Esophagus (tissue), 2 donors: ENCODE measurements around the gene PPY. TPM values are rescaled to one million over a fixed set of nuclear protein-coding genes. Genes with fewer than 3 reads are reported as not detected.
"Not testable (repeated sequence)": the region's sequence is repeated elsewhere in the genome, so short reads cannot be mapped to it uniquely, and the experiment has no call there.

Source experiments
- H3K27ac ChIP-seq, 2 donors: one replicate each; pipeline ENCODE4 v1.5.1; 2013; ENCODE audit warnings: low read depth in 2 of 2, mild to moderate bottlenecking in 2 of 2, inconsistent platforms in 1 of 2, low read length in 1 of 2, moderate library complexity in 1 of 2
- H3K27me3 ChIP-seq, 2 donors: one replicate each; pipeline ENCODE4 v1.6.1; 2013; ENCODE audit warnings: low read length in 2 of 2, control low read depth in 1 of 2, mild to moderate bottlenecking in 1 of 2; ENCODE audit not compliant: insufficient read depth in 2 of 2, control insufficient read depth in 1 of 2
- H3K36me3 ChIP-seq, 2 donors: one replicate each; pipeline ENCODE4 v1.6.1; 2013; ENCODE audit warnings: low read length in 1 of 2; ENCODE audit not compliant: control insufficient read depth in 2 of 2, insufficient read depth in 2 of 2
- H3K4me1 ChIP-seq, 2 donors: one replicate each; pipeline ENCODE4 v1.6.1; 2013; ENCODE audit warnings: low read length in 1 of 2; ENCODE audit not compliant: control insufficient read depth in 2 of 2, insufficient read depth in 2 of 2
- H3K4me3 ChIP-seq, 2 donors: one replicate each; pipeline ENCODE4 v1.5.1; 2013; ENCODE audit warnings: low read length in 2 of 2, mild to moderate bottlenecking in 2 of 2, low read depth in 1 of 2, moderate library complexity in 1 of 2
- H3K9me3 ChIP-seq, 2 donors: one replicate each; pipeline ENCODE4 v1.6.1; 2013; ENCODE audit warnings: mild to moderate bottlenecking in 2 of 2, low read depth in 1 of 2, low read length in 1 of 2, moderate library complexity in 1 of 2; ENCODE audit not compliant: control insufficient read depth in 2 of 2, insufficient read depth in 1 of 2
- WGBS, 2 donors: extraction: QIAGEN DNeasy Blood & Tissue Kit; methylation state at CpG; one replicate each; pipeline ENCODE4 v1.1.7; 2013; 5-methylcytosine and 5-hydroxymethylcytosine counted together
- polyA plus RNA-seq, 2 donors: library from polyadenylated mRNA; stranded (reverse); fragments of 200-250 nt; gene quantifications; one replicate each; pipeline ENCODE4 v1.2.3, GENCODE V29; 2013
- donor health status: healthy with polysubstance abuse.
- donor health status: Bipolar disorder and iron deficiency.

Gene PPY
- polyA plus RNA-seq, 2 donors, result not detected

DNA sequence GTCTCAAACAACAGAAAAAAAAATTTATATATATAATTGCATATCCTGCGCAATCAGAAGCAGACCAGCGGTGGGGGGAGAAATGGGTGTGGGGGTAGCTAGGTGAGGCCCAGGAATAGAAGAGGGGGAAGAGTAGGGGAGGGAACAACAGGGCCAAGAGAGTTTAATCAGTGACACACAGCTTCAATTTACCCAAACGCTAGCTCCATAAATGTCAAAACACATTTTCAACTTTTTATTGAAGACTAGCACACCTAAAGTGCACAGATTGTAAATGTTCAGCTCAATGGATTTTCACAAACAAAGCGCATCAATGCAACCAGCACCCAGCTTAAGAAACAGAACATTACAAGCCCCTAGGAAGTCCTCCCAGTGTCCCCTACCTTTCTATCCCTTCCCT lies 37.4 kb upstream of the PPY start:
- Histone ChIP-seq H3K4me1 (peaks cover 5 to 7% of the 10 kb centered on the region in 2 donors), H3K27ac (no peak overlapping the region), H3K4me3 (no peak overlapping the region), H3K27me3 (peaks cover 0 to 5% of the 10 kb centered on the region in 2 donors), H3K36me3 (no peaks in the 10 kb centered on the region), H3K9me3 (no peaks in the 10 kb centered on the region)
- 88% methylated on average over 4 of the region's 4 CpGs for WGBS, 2 donors

DNA sequence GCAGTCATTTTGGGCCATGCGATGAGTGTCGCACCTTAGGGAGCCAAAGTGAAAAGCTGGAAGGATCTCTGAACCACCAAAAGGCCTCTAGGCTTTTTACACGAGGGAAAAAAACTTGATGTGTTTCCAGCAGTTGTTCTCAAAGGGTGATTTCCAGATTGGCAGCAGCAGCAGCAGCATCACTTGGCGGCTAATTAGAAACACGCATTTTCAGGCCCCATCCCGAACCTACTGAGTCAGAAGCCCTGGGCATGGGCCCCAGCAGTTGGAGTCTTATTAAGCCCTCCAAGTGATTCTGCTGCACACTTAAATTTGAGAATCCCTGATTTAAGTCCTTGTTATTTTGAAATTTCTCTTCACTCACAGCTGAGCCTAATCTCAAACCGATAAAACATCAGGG lies 36.7 kb upstream of the PPY start:
- no peaks in the 10 kb centered on the region for H3K9me3 ChIP-seq
- H3K27ac ChIP-seq, result no peak overlapping the region
- WGBS, 2 donors, result 54 to 68% methylated on average over 7 of the region's 7 CpGs
- H3K4me1 ChIP-seq, result peaks cover 5 to 7% of the 10 kb centered on the region in 2 donors
- peaks cover 0 to 5% of the 10 kb centered on the region in 2 donors for H3K27me3 ChIP-seq
- H3K4me3 ChIP-seq, result no peak overlapping the region
- no peaks in the 10 kb centered on the region for H3K36me3 ChIP-seq

DNA sequence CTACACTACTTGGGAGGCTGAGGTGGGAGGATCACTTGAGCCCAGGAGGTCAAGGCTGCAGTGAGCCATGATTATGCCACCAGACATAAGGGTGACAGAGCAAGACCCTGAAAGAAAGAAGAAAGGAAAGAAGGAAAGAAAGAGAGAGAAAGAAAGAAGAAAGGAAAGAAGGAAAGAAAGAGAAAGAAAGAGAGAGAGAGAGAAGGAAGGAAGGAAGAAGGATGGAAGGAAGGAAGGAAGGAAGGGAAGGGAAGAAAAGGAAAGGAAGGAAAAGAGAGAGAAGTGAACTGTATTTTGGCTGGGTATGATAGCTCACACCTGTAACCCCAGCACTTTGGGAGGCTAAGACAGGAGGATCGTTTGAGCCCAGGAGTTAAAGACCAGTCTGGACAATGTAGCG lies 35.8 kb upstream of the PPY start:
- peaks cover 0 to 1% of the 10 kb centered on the region in 2 donors for H3K27me3 ChIP-seq

DNA sequence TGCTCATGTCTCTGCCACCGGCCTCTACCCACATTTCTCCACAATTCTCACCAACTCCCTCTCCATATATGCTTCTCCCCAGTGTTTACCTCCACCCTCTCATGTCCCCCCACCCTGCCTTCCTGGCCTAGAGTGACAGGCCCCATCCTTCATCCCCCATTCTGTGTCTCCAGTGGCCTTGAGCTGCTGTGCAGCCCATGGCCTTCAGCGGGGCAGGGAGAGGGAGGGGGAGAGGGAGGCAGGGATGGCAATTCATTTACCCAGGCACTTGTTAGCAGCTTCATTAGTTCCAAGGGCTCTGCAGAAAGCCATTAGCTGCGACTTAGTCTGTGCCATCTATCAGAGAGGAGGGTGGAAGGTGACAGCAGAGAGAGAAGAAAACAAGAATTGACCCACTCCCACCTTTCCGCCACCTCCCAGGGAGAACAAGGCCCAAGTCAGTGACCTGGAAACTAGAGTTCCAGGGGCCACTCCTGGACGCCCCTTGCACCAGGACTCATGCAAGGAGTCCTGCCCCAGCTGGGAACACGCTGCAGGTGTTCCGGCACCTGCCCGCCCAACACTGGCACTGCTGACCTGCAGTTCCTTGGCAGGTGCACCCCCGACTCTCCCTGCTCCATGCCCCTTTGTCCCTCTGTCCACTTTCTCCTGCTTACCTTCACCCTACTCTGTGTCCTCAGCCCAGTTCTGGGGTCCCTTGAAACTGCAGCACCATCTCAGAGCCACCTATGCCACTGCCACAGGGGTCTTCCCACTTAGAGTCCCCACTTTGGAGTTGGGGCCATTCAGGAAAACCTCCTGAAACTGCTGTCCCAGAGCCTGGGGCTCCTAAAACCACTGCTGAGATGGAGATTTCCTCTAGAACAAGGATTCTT lies 34.9 kb upstream of the PPY start:
- H3K27me3 ChIP-seq, result peaks cover 0 to 2% of the 10 kb centered on the region in 2 donors
- no peak overlapping the region for H3K27ac ChIP-seq
- no peak overlapping the region for H3K4me3 ChIP-seq
- no peaks in the 10 kb centered on the region for H3K36me3 ChIP-seq
- WGBS, 2 donors, result 75 to 76% methylated on average over 9 of the region's 9 CpGs
- H3K4me1 ChIP-seq, result no peaks in the 10 kb centered on the region
- no peaks in the 10 kb centered on the region for H3K9me3 ChIP-seq

More for the DNA sequence above, 35.8 kb upstream of the PPY start:
- Histone ChIP-seq H3K36me3 (no peaks in the 10 kb centered on the region), H3K4me1 (no peaks in the 10 kb centered on the region), H3K4me3 (no peak overlapping the region), H3K27ac (no peak overlapping the region), H3K9me3 (no peaks in the 10 kb centered on the region)
- 76 to 80% methylated on average over 2 of the region's 2 CpGs for WGBS, 2 donors

DNA sequence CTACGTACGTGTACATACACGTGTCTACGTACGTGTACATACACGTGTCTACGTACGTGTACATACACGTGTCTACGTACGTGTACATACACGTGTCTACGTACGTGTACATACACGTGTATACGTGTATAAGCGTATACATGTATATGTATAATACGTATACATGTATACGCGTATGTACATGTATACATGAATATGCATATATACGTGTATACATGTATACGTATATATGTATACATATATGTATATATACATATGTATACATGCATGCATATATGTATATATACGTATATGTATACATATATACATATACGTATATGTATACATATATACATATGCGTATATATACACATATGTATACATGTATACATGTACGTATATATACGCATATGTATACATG lies 33.6 kb upstream of the PPY start:
- no peak overlapping the region for H3K4me3 ChIP-seq
- H3K27ac ChIP-seq, result no peak overlapping the region
- 87 to 90% methylated on average over 21 to 22 of the region's 27 CpGs for WGBS, 2 donors
- H3K9me3 ChIP-seq, result no peaks in the 10 kb centered on the region
- H3K4me1 ChIP-seq, result no peaks in the 10 kb centered on the region
- peaks cover 0 to 2% of the 10 kb centered on the region in 2 donors for H3K27me3 ChIP-seq
- no peaks in the 10 kb centered on the region for H3K36me3 ChIP-seq

DNA sequence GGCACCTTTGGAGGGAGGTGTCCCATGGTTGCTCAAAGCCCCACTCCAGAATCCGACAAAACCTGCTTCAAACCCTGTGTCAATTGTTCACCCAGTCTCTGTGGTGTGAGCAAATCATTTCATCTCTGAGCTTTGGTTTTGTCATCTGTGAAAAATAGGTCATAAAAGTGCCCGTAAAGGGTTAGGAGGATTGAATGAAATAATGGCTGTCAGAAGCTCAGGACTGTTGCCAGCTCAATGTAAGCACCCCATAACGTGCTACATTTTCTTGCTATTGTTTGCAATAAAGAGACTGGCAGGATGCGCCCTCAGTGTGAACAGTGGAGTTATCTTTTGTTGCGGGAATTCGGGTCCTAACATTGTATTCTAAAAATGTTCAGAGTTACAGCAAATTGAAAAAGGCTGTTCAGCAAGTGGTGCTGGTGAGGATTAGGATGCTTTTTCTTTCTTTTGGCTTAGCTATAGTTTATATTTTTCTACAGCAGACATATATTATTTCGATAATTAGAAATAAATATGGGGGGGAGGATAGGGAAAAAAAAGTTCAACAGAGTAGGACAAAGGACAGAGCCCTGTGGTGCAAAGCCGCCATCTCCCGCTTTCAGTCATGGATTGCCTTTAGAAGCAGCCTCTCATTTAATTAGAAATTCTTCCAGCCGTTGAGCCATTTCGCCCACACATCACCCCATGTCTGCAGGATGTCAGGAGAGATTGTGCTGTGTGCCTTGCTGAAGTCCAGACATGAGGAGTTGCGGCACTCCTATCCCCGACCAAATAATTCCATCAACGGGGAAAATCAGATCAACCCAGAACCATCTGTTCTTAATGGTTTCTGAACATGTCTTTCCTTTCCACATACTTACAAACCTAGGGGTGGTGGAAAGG lies 32.3 kb upstream of the PPY start:
- no peak overlapping the region for H3K4me3 ChIP-seq
- peaks cover 0 to 2% of the 10 kb centered on the region in 2 donors for H3K27me3 ChIP-seq
- H3K36me3 ChIP-seq, result no peaks in the 10 kb centered on the region
- H3K27ac ChIP-seq, result no peak overlapping the region
- 65% methylated on average over 14 of the region's 14 CpGs for WGBS, 2 donors
- H3K4me1 ChIP-seq, result no peaks in the 10 kb centered on the region
- no peaks in the 10 kb centered on the region for H3K9me3 ChIP-seq

DNA sequence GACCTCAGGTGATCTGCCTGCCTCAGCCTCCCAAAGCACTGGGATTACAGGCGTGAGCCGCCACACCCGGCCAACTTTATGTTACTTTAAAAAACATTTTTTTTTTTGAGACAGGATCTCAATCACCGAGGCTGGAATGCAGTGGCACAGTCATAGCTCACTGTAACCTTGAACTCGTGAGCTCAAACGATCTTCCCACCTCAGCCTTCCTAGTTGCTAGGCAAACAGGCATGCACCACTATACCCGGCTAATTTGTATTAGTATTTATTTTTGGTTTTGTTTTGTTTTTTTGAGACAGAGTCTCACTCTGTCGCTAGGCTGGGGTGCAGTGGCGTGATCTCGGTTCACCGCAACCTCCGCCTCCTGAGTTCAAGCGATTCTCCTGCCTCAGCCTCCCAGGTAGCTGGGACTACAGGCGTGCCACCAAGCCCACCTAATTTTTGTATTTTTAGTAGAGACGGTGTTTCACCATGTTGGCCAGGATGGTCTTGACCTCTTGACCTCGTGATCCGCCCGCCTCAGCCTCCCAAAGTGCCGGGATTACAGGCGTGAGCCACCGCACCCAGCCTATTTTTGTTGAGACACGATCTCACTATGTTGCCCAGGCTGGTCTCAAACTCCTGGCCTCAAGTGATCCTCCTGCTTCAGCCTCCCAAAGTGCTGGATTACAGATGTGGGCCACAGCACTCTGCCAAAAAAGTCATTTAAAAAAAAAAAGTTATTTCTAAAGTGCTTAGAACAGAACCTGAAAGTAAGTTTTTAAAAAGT lies 30.4 kb upstream of the PPY start:
- not testable (repeated sequence) for H3K4me3 ChIP-seq, H3K27me3 ChIP-seq, H3K9me3 ChIP-seq, H3K4me1 ChIP-seq, H3K36me3 ChIP-seq, H3K27ac ChIP-seq
- 86 to 87% methylated on average over 22 of the region's 22 CpGs for WGBS, 2 donors

DNA sequence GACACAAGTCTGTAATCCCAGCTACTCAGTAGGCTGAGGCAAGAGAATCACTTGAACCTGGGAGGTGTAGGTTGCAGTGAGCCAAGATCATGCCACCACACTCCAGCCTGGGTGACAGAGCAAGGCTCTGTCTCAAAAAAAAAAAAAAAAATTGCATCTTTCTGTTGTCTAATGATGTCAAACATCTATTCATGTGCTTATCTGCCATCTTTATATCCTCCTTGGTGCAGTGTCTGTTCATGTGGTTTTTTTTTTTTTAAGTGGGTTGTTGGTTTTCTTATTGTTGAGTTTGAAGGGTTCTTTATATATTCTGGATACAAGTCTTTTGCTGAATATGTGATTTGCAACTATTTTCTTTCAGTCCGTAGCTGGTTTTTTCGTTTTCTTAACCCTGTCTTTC lies 29.2 kb upstream of the PPY start:
- H3K4me1 ChIP-seq, H3K27ac ChIP-seq, H3K27me3 ChIP-seq, H3K36me3 ChIP-seq, H3K4me3 ChIP-seq, H3K9me3 ChIP-seq: not testable (repeated sequence)
- 50 to 60% methylated on average over 2 of the region's 2 CpGs for WGBS, 2 donors

DNA sequence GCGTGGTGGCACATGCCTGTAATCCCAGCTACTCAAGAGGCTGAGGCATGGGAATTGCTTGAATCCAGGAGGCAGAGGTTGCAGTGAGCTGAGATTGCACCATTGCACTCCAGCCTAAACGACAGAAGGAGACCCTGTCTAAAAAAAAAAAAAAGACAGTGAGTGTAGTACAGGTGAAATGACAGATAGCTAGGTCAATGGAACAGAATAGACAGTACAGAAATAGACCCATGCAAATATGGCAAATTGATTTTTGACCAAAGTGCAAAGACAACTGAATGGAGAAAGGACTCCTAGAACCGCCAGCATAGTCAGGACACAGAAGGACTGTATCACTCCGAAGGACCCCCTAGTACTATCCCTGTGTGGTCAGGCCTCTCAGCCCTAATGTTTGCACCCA lies 28.1 kb upstream of the PPY start:
- Histone ChIP-seq H3K4me1 (no peaks in the 10 kb centered on the region), H3K27ac (no peak overlapping the region), H3K36me3 (no peaks in the 10 kb centered on the region), H3K4me3 (no peak overlapping the region), H3K9me3 (no peaks in the 10 kb centered on the region), H3K27me3 (peaks cover 0 to 2% of the 10 kb centered on the region in 2 donors)
- 69 to 78% methylated on average over 4 of the region's 4 CpGs for WGBS, 2 donors
